CD4-positive, alpha-beta T cell treated with Interferon gamma for 1 hour (primary cell): ENCODE data around the gene HOXD4.

Experiments used
- DNase-seq: peaks from one replicate; pipeline ENCODE4 v3.0.0-alpha.2; 2020

Gene HOXD4

DNA sequence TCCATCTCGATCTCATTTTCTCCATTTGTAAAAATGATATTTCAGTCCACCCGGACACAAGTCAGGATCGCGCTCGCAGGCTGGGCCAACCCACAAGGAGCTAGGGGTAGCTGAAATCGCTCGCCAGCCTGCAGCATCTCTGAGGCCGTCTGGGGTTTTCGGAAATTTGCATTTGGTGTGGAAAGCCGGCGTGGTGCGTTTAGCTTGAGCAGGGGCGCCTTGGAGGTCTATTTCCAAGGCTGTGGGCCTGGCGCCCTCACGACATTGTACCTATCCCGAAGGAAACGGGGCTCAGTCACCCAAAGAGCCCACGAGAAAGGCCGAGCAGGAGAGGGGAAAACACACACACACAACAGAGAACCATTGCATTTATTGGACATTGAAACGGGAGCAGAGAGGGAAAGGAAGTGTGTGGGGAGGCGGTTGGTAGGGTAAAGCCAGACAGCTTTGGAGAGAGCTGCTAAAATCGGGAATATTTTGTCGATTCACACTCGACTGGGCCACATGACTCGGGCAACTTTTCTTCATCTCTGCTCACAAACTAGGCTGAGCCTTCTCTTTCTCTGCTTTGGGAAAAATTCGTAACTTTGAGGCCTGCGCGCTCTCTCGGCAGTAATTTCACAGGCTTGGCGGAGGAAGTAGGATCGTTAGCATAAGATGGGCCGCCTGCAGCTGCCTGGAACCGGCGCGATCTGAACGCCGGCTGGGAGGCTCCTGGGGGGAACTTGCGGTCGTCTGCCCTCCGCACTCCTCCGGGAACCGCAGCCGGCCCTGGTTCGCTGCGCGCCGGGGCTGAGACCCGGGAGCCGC lies 23.0 kb upstream of the HOXD4 start:
- DNase-seq = no peak

DNA sequence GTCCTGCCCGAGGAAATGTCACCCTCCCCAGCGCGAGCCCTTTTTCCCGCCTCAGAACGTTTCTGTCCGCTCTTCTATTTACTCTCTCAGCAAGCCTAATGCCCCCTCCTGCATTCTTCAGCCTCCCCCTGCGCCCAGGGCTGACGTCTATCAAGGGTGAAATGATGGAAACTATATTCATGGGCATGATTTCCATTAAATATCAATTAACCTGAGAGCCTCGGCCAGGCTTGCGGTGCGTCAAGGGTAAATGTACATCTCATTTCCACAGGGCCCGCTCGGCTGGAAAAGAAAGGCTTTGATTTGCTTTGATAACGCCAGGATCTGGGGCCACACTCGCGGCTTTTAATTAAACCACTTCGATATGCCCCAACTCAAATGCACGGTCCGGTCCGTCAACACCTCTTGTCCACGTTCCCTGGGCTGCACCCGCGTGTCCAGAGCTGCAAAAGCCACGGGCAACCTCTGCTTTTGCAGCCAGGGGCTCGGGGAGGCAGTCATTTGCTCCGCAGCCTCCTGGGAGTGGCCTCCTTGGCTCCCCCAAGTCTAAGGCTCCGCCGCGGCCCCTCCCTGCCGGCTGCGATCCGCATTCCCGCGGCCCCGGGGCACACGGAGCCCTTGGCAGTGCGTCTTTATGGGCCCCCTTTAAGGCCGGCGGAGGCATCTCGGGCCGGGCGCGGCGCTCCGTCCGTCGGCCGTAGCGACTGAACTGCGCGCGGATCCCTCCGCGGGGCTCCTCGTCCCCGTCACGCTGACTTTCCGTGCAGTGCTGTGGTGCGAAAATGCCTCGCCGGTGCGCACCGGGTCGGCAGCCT lies 22.2 kb upstream of the HOXD4 start, which contains the start of gene HOXD8:
HOXD8 (plus strand) TSS at position 724 of the 815 bp plus-strand sequence. CDS start 662 bp downstream, outside the sequence.
- DNase-seq = no peak

DNA sequence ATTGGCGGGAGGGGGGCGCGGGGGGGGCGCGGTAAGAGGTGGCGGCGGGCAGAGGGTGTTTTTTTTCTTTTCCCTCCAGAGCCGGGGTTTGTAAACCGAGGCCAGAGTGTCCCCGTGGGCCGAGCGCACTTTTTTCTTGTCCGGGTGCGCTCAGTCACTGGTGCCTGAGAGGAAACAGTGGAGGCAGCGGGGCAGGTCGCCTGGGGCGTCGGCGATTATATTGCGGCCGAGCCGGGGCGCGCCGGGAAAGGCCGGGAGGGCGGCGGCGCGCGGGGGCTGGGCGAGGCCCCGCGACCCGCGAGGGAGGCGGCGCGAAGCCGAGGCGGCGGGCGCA lies 21.6 kb upstream of the HOXD4 start:
- DNase-seq = no peak

DNA sequence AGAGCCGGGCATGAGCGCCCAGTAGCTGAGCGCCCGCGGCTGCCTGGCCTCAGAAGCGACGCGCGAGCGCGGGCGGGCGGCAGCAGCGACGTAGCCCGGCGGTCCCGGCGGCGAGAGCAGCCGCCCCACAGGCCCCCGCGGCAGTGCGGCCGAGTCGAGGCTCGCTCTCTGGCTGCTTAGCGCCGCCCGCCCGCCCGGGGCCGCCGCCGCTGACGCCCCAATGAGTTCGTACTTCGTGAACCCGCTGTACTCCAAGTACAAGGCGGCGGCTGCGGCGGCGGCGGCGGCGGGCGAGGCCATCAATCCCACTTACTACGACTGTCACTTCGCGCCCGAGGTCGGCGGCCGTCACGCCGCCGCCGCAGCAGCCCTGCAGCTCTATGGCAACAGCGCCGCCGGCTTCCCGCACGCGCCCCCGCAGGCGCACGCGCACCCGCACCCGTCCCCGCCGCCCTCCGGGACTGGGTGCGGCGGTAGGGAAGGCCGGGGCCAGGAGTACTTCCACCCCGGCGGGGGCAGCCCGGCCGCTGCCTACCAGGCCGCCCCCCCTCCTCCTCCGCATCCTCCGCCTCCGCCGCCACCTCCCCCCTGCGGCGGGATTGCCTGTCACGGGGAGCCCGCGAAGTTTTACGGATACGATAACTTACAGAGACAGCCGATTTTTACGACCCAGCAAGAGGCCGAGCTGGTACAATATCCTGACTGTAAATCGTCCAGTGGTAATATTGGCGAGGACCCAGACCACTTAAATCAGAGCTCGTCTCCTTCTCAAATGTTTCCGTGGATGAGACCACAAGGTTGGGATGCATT lies 21.0 kb upstream of the HOXD4 start:
- DNase-seq = no peak

DNA sequence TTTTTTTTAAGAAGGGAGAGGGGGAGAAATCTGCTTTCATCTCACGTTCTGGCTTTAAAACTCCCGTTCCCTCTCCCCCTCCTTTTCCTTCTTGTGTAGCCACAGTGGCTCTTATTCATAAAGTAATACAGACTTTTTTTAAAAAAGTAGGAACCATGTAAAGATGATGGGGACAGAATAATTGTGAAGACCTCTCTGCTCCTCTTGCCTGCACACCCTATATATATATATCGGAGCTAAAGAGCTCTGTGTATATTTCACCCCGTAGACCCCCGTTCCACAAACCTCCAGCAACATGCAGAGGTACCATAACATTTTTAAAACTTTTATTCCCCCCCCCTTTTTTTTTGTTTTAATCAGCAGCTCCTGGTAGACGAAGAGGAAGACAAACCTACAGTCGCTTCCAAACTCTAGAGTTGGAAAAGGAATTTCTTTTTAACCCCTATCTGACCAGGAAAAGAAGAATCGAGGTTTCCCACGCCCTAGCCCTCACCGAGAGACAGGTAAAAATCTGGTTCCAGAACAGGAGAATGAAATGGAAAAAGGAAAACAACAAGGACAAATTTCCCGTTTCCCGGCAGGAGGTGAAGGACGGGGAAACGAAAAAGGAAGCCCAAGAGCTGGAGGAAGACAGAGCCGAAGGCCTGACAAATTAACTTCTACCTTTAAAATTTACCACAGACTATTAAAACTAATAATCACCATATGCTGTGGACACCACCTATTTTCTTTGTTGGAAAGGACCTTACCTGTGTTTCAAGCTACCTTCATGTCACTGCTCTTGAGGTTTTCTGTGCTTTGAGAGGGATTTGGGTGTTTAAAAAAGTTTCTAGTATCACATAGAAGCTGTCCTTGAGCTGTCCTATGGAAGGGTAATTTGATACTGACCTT lies 20.1 kb upstream of the HOXD4 start:
- no peak for DNase-seq

DNA sequence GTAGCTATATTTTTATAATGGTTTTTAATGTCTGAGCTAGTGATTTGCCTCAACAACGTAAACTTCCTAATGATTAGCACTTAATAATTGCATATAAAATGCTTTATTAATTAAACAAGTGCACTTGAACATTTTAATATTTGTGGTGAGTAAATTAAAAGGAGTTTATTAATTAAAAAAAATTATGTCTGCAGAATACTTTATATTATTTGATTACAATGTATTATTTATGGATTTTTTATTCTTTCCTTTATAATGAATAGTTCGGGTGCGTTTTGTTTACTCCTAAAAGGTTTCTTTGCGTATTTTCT lies 19.5 kb upstream of the HOXD4 start:
- DNase-seq = no peak

DNA sequence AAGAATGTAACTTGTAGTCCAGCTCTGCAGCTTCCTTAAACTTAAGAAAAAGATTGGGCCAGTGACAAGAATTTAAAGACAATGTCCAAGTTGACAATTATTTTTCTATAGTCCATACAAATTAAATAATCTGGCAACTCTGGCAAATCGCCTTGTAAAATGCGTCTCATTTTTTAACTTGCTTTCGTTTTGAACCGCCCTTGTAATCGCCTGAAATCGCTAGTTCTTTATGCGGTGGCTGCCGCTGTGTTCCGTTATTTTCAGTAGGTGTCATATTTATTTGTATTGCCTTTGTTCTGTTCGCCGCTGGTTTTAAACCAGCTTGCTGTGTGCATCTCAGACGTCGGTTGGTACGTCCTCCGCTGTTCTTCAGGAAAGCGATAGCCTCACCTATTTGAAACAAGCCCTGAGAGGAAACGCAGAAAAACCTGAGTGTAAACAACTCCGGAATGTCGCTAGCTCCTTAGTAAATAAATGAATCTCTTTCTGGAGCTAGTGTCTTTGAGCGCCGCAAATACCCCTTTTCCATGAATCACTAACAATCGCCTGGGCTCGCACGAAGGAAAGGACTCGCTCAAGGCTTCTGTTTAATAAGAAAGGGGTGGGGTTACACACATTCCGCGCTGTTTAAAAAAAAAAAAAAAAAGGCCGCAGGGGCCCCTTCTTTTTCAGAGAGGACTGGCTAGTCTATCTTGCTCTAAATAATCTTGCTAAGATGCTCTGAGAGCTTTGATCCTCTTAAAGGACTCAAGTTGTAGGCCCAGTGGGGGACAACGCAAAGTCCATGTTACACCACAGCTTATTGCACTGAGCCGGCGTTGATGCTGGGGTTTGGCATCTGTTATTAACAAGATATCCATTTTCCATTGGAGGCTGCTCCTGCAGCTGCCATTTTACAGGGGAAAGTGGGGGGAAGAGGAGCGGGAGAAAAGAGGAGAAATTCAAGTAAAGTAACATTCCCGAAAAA lies 18.9 kb upstream of the HOXD4 start:
- DNase-seq = no peak

DNA sequence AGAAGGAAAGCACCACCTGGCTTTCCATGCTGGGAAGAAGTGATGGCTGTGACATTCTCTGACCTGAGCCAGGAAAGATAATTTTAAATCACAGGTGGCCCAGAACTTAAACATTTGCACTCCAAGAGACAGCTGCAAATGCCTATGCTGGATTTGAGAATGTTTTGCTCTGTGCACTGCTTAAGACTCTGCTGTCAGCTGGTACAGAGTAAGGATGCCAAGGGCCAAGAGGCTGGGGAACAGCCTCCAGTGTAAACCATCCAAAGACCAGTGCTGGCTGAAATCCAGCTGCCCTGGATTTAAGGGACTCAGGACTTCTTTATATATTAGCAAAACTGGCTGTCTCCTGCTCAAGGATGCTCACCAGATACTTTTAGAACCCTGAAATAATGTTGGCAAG lies 18.0 kb upstream of the HOXD4 start:
- DNase-seq = no peak

DNA sequence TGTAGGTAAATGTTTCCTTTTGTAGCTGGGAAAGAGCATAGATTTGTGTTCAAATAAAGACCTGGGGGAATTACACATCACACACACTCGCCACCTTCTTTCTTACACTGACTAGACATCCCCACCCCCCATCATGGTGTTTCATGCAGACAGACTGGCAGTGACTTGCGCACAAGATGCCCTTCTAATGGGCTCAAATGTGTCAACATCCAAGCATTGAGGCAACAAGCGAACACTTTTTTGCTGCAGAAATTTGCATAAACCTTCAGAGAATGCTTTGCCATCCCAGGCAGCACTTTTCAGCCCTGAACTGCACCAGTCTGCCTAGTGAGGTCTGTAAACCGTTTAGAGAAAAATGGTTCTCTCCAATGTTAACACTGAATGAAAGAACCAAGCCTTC lies 17.3 kb upstream of the HOXD4 start:
- DNase-seq = no peak

DNA sequence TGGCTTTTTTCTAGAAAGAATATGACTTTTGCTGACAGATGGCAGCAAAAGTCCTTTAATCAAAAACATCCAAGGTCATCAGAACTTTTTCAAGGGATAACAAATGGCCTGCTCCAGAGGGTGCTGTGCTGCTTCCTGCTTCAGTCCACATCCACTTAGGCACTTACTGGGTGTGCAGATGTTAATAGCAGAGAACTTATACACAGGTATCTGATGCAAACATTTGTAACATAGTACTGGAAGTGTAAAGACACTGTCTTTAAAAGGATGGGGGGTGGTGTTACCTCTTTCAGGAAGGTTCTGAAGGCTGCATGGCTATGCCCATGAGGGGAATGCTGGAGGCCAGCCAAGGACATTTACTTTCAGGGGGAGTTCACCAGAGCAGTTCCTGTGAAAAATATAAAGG lies 16.3 kb upstream of the HOXD4 start:
- no peak for DNase-seq

DNA sequence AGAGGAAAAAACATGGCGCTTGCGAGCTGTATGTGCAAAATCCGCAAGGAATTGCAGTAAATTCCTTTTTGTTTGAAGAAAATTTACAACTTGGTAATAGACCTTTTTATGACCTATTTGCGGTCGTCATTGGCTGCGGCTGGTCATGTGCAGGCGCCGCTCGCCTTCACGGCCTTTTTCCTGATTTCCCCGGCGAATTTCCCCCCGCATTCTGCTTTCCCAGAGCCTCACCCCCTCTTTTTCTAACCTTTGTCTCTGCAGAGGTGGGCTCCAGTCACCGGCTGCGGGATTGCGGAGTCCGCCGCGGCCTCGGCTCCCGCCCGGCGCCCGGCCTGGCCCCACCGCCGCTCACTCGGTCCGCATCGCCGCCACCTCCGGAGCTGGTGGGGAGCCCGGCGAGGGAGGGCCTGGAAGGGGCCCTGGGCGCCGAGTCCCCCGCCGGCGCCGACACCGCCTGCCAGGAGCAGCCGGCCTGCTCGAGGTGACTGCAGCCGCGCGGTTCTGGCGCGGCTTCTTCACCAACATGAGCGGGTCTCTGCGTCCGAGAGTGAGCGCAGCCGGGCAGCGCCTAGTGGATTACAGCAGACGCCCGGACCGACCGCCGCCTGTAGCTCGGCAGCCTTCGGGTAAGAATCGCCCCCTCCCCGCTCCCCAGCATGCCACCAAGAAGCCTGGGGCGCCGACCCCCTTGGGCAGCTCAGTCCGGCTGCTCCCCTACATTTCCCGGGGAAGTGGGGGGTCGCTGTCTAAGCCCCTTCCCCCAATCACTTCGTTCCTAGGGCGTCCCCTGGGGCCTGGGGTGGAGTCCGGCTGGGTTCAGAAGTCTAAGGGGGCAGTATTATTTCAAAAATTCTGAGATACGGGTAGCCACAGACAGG lies 14.7 kb upstream of the HOXD4 start:
- DNase-seq = no peak

DNA sequence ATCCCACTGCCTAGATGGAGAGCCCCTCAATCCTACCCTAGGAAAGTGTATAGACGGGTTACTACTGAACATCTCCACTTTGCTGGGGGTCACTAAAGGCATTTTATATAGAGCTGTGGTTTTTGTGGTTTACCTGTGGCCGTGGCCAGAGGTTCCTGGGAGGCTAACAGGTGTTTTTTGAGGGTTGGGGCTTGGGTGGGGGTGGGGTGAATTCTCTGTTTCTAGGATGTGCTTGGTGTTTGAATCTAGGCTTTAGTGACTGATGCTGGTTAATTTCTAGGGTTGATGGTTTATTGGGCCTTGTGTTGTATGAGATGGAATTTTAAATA lies 14.1 kb upstream of the HOXD4 start:
- no peak for DNase-seq

DNA sequence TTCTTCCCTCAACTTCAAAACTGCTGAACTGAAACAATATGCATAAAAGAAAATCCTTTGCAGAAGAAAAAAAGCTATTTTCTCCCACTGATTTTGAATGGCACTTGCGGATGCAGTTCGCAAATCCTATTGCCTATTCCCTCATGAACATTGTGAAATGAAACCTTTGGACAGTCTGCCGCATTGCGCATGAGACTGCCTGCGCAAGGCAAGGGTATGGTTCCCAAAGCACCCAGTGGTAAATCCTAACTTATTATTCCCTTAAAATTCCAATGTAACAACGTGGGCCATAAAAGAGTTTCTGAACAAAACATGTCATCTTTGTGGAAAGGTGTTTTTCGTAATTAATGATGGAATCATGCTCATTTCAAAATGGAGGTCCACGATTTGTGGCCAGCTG lies 13.4 kb upstream of the HOXD4 start:
- DNase-seq = no peak

DNA sequence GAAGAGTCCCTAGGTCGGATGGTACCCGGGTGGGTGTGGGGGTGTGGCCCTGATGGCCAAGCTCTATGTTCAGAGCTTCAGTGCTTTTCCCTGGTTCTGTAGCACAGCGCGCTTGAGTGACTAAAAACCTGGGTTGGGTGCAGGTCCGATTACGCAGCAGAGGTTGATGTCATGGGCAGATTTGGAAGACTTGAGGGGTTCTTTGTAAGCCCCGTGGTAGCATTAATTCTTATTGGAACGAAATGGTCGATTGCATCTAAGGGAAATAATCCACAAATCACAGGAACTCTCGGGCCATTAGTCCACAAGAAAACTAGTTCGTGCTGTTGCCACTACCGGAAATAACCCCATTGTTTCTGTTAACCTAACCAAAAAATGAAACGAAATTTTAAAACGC lies 12.8 kb upstream of the HOXD4 start:
- no peak for DNase-seq

DNA sequence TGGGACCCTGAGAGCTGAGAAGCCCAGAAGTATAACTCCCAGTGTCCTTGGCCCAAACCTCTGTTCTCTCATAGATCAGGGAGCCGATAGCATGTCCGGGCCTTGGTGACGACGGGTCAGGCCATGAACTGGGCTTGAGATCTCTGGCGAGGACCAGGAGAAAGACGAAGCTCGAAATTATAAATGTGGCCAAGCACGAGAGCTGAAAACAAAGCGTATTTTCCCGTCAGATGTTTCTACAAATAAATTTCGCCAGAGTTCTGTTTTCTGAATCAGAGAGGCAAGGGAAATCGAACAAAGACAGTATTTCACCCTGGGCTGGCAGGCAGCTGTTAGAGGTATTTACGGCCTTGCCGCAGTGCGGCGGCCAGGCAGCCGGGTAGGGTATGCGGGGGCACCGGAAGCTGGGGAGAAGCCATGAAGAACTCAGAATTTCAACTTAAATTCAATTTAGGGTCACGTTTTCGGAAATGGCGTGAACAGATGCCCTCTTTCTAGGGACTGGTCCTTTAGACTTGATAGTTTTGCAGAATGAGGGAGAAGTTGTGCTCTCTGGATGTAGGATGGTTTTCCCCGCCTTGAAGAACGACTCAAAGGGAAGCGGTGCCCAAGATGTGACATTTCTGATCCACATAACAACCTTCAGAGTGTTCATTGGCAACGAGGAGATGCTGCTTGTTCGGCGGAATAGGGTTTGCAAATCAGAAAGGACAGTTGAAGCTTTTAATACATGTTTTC lies 12.3 kb upstream of the HOXD4 start:
- DNase-seq = no peak

DNA sequence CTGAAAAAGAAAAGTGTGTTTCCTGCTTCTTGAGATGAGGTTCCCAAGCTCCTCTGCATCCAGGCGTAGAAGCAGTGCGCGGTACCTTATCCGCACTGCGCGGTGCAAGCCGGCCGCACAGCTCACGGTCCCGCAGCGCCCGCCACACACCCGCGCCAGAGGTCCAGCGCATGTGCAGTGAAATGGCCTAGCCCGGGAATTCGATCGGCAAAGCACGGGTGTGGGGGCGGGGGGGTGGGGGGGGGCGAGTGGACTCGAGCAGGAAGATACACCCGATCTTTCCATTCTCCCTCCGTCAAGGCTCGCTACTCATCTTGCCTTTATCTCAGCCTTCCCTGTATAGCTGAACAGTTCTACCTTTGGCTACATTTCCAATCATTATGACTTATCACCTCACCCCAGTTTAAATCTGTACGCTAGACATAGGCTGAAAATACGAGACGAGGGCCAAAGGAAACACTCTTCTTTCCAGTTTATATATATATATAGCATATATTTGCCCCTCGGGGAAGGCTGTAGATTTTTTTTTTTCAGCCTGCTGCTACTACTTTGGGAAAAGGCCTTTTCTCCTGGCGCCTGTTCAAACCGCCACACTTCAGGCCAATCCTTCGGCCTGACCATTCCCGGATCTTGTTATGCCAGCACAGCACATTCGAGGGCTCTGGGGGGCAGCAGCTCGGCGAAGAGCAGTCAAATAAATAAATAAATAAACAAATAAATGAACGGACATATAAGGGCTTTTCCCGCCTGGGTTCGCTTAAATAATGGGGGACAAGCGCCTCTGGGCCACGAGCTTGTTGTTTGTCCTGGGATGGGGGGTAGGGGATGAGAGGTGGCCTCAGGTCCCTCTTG lies 11.5 kb upstream of the HOXD4 start:
- no peak for DNase-seq

DNA sequence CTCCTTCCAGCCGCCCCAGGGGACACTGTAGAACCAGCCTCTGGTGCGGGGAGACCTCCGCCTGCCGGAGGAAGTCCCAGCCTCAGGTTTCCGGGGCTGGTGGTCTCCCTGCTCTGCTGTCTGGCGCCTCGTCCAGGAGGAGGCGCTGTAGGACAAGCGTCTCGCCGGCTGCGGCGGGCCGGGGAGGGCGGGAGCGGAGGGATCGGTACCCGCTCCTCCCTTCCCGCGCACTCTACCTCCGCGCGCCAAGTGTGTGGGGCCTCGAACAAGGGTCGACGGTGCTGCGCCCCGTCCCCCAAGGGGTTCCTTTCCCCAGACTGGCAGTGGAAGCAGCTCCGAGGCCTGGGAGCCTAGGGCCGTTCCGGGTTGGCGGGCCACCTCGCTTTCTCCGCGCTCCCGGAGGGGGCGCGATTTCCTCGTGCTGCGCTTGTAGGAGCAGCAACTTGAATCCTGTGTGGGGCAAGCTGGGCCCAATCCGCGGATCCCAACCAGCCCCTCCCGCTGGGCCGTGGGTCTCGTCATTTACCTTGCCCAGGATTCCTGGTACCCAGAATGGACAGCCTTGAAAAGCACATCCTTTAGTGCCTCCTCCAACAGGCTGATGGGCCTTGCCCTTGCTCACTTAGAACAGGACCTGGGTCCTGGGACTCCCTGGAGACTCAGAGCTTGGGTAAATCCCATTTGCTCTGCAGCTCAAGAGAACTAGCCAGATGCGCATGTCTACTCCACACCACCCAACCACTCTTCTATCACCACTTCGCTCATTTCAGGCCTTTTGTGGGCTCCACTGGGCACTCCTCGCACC lies 10.6 kb upstream of the HOXD4 start:
- peak; percentile 46 for DNase-seq

DNA sequence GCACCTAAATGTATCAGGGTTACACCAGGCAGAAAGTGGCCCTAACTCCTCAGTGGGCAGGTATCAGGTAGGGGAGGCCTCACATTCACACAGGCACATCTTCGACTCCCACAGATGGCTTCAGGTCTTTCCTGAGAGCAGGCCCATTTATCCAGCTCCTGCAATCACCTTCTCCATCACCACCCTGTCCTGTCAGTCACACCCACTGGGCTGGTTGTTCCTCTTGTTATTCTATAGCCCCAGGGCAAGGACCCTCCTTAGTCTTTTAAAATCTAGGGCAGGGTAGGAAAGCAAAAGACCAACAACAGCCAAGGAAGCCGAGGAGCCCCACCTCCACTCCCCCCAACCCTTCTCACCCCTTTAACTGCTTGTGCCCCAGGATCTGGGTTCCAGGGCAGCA lies 9.1 kb upstream of the HOXD4 start:
- no peak for DNase-seq
